ENCODE results near the gene ACHE.

The ACHE gene

GRCh38 chr7:100896732-100897608 lies 1.3 kb upstream of the ACHE start:
- DNase-seq (ENCODE audit: low read depth): no peak

- no peak for DNase-seq (ENCODE audit: low read depth)
These were observed 456 bp upstream of the ACHE start for GRCh38 chr7:100895956-100896731.

DNA sequence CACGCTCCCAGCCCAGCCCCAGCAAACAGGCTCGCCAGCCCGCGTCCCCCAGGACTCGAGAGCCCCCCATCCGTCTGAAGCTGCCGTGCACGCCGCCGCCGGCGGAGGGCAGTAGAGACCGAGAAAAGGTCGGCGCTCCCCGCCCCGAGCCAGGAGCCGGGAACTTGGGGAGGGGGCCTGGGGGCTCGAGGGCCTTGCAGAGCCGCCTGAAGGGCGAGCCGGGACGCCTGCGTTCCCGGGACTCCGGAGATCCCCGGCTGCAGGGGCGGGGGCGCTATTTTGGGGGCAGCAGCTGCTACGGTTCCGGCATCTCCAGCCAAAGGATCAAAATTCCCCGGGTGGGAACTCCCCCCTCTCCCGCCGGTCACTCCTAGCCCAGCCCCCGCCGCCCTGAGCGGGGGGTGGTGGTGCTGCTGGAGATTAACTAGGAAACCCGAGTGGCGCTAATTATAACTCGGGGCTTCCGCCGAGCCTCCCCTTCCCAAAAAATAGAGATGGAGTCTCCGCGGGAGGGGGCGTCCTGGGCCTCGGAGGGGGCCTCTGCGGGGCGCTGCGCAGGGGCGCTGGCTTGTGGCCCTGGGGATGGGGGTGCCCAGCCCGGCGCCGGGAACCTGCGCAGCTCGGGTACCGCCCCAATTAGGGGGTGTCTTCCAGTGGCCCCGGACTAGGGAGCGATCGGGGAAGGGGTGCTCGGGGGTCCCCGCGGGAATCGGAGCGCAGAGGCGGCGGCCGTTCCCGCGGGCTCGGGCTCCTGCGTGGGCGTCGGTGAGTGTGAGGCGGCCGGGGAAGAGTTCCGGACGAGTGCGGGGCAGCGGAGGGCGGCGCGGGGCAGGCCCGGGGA lies 608 bp downstream of the ACHE start:
- DNase-seq (ENCODE audit: low read depth): peak; percentile 53

- no peak for DNase-seq (ENCODE audit: low read depth)
These were observed 1.6 kb downstream of the ACHE start for GRCh38 chr7:100893910-100894721.

DNA sequence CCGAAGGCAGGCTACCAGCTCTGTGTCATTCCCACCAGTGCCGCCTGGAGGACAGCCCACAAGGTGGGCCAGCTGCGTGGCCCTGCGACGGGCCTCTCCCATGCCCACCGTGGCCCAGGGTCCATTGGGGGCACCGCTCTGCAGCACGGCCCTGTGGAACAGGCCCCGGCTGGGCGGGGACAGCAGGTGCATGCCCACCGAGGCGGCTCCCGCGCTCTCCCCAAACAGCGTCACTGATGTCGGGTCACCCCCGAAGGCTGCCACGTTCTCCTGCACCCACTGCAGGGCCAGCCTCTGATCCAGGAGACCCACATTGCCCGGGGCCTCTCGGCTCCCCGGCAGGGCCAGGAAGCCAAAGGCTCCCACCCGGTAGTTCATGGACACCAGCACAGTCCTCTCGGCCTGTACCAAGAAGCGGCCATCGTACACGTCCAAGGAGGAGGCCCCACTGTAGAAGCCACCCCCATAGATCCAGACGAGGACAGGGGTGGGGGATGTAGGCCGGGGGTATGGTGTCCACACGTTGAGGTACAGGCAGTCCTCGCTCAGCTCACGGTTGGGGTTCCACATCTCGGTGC lies 2.3 kb downstream of the ACHE start:
- DNase-seq (ENCODE audit: low read depth): no peak

- no peak for DNase-seq (ENCODE audit: low read depth)
These were observed 3.0 kb downstream of the ACHE start for GRCh38 chr7:100892364-100893317.

DNA sequence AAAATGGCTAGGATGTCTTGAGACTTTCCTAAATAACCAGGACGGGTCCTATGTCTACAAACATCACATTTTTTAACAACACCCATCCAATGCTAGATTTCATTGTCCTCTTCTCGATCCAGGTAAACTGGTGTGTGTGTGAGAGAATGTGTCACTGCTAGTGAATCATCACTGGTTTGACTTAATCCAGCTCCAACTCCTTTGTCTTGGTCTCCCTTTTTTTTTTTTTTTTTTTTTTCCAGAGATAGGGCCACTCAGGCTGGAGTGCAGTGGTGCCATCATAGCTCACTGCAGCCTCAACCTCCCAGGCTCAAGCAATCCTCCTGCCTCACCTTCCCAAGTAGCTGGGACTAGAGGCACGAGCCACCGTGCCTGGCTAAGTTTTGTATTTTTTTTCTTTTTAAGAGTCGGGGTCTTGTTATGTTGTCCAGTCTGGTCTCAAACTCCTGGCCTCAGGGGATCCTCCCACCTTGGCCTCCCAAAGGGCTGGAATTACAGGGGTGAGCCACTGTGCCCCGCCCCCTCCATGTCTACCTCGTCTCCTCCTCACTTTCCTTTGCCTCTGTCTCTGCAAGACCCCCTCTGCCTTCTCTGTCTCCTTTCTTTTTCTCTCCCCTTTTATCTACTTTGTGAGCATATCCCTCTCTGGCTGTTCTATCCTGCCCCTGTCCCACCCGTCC lies 4.0 kb downstream of the ACHE start:
- no peak for DNase-seq (ENCODE audit: low read depth)

DNA sequence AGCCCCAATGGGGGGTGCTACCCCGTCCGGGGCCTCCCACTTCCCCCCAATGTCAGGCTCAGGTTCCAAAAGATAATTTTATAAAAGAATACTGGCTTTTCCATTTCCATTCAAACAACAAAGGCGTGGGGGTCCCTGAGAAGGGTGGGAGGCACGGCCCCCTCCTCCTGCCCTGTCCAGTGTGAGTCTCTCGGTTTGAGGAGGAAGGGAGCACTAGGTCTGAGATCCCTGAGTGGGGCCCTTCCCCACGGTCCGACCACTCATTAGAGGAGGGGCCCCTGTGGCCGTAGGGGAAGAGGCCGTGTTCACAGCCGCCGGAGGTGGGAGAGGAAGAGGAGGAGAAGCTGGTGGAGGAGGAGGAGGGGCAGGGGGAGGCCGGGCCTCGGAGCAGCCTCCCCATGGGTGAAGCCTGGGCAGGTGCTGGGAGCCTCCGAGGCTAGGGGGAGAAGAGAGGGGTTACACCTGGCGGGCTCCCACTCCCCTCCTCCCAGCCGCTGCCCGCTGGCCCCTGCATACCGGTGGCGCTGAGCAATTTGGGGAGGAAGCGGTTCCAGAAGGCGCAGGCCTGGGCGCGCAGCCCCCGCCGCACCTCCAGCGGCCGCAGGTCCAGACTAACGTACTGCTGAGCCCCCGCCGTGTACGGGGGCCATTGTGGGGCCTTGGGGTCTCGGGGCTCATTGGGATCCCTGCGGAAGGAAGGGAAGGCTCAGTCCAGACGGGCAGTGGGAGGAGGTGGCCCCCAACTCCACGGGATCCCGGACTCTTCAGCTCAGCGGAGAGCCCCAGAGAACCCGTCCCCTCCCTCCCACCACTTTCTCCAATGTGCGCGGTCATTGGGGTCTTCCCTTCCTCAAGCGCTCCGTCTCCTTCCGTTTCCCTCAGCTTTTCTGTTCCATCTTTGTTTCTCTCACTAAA lies 4.8 kb downstream of the ACHE start:
- no peak for DNase-seq (ENCODE audit: low read depth)

DNA sequence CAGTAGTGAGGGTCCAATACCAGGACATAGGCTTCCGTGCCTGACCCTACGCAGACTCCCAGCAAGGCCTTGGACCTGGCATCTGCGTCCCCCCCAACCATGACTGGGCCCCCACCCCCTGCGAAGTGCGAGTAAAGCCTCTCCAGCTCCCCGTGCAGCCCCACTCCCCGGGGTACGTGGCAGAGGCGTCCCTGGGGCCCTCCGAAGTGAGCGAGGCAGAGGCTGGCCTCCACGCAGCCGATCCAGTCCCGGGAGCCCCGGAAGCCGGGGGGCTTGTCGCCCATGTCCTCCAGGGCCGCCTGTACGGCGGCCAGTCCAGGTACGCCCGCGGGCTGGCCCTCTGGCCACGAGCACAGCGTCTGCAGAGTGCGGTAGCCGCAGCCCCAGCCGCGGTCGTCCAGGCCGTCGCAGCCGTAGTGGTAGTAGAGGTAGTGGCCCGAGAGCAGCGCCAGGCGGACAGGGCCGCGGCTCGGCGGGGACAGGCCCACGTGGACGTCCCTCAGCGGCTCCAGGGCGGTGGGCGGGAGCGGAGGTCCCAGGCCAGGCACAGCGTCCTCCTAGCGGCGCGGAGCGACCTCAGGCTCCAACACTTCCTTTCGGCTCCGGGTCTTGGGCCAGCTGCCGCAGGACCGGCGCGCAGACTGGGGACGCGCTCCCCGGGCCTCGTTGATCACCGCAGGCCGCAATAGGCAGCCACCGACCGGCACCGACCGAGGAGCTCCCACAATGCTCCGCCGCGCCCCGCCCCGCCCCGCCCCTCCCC lies 6.5 kb downstream of the ACHE start, which contains the start of gene UFSP1:
UFSP1 (minus strand) TSS at position 728 of the 763 bp plus-strand sequence; CDS start at position 284, 444 bp downstream.
- no peak for DNase-seq (ENCODE audit: low read depth)

DNA sequence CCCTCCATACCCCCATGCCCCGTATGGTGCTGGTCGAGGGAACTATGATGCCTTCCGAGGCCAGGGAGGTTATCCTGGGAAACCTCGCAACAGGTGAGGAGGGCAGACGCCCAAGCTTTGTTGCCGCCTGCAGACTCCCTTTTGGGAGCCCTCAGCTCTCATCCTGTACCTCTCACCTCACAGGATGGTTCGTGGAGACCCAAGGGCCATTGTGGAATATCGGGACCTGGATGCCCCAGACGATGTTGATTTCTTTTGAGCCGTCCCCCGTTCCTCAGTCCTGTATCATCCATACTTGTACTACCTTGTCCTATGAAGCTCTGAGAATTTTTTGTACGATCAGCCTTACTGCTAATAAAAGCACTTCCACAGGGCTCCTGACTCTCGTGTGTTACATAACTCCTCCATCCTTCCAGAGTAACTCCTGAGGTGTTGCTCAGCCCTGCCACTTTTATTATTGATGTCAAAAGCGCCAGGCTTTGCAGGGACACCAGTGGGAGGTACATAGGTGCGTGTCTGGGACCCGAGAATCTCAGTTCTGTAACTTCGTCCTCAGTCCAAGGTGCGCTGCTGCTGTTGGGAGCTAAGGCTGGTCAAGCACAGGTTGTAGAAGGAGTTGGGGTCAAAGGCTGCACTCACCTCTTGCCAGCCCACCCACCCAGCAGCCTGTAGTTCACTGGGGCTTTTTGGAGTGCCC lies 7.2 kb downstream of the ACHE start:
- DNase-seq (ENCODE audit: low read depth): no peak

GRCh38 chr7:100887516-100888290 lies 8.0 kb downstream of the ACHE start:
- DNase-seq (ENCODE audit: low read depth): no peak

DNA sequence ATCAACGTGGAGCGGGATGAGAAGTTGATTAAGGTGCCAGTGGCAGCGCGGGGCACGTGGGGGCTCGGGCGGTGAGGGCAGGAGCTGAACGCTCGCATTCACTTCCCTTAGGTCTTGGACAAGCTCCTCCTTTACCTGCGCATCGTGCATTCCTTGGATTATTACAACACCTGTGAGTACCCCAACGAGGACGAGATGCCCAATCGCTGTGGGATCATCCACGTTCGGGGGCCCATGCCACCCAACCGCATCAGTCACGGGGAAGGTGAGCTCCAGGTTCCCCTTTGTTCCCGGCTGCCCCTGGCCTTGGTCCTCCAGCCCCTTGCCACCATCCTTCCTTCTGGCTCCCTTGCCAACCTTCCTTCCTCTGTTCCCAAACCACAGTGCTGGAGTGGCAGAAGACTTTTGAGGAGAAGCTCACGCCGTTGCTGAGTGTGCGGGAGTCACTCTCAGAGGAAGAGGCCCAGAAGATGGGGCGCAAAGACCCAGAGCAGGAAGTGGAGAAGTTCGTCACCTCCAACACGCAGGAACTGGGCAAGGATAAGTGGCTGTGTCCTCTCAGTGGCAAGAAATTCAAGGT lies 8.7 kb downstream of the ACHE start:
- no peak for DNase-seq (ENCODE audit: low read depth)

DNA sequence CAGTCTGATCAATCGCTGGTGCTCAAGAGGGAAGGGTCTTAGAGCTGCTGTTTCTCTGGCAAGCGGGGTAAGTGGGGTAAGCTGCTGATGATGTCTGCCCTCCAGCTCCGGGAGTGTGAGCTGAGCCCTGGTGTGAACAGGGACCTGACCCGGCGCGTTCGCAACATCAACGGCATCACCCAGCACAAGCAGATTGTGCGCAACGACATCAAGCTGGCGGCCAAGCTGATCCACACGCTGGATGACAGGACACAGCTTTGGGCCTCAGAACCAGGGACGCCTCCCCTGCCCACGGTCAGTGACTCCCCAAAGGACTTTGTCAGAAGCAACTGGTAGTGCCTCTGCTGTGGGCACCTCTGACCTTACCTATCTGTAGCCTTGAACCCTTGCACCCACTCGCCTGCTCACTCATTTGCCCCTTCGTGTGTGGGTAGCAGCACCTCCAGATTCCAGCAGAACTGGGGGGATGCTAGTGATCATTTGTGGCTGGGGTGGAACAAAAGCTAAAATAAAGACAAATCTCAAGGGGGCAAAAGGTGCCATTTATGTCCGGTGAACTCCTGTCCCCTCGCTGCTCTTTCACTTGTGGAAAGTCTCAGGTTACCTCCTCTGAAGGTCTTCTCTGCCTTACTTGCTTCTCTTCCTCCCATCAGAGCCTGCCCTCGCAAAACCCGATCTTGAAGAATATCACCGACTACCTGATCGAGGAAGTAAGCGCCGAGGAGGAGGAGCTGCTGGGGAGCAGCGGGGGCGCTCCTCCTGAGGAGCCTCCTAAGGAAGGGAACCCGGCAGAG lies 9.3 kb downstream of the ACHE start:
- no peak for DNase-seq (ENCODE audit: low read depth)

DNA sequence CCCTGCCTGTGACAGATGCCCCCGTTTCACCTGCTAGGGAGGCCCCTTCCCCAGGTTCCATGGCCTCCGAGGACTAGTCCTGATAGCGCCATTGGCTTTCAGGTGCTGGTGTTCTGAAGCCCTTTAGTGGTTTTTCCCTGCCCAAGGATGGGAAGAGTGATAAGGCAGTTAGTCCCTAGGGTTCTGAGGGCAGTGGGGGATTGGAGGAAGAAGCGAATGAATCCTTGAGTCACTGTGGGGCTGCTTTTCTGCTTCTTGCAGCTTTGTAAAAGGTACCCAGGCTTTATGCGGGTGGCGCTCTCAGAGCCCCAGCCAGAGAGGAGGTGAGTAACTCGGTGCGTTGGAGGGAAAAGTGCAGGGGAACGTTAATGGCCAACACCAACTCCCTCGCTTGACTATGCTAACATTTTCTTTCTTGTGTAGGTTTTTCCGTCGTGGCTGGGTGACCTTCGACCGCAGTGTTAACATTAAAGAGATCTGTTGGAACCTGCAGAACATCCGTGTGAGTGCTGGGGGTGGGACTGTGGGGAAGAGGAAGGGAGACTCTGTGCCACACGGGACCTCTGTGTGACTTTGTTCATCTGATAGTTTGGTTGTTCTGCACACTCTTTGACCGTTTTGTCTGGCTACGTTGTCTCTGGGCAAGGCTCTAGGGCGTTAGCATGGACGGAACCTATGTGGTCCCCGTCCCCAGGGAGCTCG lies 10.1 kb downstream of the ACHE start:
- no peak for DNase-seq (ENCODE audit: low read depth)
